Superior temporal gyrus (tissue), 1 donor: ENCODE measurements around the gene EVPL.
"Not testable (repeated sequence)": the region's sequence is repeated elsewhere in the genome, so short reads cannot be mapped to it uniquely, and the experiment has no call there.

Experiments
- DNase-seq: peaks from one replicate; pipeline ENCODE4 v3.0.0-alpha.2; 2016; ENCODE audit errors: extremely low spot score

The EVPL gene

DNA sequence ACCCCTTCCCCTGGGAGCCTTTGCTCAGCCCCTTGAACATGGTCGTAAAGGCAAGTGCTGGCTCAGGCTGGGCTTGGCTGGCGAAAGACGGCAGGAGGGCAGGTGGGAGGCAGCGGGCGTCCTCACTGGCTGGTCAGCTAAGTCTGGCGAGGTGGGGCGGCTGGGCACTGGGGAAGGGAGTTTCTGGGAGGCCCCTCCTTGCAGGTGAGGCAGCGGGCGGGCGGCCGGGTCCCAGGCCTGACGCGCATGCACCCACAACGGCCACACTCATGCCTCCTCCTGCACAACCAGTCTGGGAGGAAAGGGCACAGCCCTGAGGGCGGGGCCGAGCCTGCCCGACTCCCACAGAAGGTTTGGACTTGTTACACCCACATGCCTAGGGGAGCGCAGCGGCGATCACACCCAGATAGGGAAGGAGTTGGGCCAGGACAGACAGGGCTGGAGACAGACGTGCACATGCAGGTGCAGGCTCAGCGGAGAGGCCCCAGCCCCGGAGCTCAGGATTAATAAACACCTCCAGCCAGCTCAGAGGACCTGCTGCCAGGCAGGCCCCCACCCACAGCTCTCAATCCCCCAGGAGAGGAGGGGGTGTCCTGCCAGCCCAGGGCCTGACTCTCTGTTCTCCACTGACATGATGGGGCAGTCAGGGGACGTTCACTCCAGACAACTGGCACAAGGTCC is at the start of gene EVPL:
EVPL (minus strand) TSS at position 148 of the 681 bp plus-strand sequence; CDS start at position 40, 108 bp downstream.
- DNase-seq, result no peak

DNA sequence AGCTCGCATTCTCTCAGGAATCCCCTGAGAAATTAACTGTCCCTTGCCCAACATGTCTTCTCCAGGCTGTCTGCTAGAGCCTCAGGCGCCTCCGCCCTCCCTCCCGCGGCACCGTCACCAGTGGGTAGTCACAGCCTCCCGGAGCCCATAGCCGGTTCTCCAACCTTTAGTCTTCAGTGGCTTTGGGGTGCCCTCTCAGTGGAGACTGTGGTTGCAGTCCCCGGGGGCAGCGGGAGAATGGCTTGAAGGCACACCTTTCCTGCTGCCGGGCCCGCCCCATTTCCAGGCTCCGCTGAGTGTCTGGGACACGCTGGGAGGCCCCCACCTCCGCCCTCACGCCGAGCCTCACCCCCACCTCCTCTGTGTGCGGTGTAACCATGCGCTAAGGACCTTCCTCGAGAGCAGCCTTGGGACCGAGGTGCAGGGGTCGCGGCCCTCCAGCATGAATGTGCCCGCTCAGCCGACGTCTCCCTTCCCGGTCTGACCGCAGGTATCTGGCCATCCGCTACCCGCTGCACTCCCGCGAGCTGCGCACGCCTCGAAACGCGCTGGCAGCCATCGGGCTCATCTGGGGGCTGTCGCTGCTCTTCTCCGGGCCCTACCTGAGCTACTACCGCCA is 49.1 kb upstream of the EVPL start:
- DNase-seq, result no peak

DNA sequence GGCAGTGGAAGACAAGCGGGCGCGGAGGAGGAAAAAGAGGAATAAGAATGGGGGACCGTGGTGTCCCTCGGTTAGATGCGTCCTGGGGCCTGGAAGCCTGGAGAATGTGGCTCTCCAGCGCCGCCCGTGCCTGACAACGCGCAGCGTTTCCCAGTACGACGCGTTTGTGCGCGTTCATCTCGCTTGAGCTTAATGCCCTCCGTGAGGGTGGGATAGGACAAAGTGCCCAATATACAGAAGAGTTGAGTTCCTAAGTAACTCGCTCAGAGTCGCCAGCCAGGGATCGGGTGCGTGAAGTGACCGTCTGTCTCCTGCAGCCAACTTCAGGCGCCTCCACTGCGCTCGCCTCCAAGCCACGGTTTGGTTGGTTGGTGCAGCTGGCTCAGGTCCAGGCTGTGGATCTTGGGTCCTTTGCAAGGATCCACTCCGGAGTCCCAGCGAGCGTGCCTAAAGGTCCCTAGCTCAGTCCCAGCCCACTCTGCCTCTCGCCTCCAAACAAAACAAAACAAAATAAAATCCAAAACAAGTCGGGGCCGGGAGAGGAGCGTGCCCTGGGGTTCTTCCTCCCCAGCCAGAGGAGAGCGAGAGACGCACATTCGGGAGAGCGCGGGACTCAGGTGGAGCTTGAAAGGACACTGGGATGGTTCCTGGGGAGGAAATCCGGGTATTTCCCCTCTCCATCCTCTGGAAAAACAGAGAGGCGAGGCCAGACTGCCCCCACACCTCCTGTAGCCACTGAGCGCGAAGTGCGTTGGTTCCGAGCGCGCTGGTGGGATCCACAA is 48.4 kb upstream of the EVPL start:
- no peak for DNase-seq

DNA sequence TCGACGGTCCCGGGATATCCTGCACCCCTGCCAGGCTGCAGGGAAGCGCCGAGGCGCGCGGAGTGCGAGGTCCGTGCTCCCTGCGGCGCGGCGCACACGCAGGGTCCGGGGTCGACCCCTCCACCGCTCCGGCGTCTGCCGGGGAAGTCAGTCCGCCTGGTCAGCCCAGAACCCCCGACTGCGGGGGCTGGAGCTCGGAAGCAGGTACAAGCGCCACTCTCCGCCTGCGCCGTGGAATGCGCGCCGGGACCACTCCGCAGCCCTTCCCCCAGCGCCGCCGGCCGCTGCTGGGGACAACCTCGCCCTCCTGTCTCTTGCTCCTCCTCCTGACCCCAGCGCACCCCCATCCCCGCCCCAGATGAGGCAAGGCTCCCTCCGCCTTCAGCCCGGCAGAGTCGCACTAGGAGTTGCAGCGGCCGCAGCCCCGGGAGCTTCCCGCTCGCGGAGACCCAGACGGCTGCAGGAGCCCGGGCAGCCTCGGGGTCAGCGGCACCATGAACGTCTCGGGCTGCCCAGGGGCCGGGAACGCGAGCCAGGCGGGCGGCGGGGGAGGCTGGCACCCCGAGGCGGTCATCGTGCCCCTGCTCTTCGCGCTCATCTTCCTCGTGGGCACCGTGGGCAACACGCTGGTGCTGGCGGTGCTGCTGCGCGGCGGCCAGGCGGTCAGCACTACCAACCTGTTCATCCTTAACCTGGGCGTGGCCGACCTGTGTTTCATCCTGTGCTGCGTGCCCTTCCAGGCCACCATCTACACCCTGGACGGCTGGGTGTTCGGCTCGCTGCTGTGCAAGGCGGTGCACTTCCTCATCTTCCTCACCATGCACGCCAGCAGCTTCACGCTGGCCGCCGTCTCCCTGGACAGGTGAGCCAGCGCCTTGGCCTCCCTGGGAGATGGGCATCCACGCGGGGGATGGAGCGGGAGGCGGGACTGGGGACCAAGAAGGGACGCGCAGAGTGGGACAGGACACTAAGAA is 47.6 kb upstream of the EVPL start, which contains the start of gene GALR2:
GALR2 (plus strand) TSS at position 392 of the 974 bp plus-strand sequence; CDS start at position 495, 103 bp downstream.
- no peak for DNase-seq

DNA sequence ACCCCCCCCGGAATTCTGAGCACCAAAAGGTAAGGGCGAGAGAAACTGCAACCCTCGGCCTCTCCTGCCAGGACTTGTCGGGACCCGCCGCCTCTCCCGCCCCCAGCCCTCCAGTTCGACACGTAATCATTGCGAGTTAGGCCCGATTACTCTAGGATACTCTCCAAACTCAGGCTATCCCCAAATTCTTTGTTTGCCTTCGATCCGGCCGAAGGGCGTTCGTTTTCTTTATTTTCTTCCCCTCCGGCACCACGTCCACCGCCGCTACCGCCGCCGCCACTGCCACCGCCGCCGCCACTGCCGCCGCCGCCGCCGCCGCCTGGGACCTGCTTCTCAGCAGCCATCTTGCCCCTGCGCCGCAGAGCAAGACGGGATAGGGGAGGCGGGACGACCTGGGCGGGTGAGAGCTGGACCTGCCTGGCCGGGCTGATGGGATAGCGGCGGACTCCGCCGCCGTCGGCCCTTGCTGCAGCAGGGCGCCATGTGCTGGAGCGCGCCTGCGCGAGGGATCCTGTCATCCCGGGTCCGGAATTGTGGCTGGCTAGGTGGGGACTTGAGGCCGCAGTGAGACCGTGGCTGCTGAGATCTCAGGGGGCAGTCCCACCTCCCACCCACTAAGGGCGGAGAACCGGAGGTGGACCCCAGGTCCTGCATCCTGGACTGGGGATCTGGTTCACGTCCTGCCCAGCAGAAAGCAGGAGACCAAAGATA is 45.2 kb upstream of the EVPL start, which contains the start of gene SRP68:
SRP68 (minus strand) TSS at position 370 of the 711 bp plus-strand sequence; CDS start at position 344, 26 bp downstream.
- DNase-seq, result peak; percentile 94

DNA sequence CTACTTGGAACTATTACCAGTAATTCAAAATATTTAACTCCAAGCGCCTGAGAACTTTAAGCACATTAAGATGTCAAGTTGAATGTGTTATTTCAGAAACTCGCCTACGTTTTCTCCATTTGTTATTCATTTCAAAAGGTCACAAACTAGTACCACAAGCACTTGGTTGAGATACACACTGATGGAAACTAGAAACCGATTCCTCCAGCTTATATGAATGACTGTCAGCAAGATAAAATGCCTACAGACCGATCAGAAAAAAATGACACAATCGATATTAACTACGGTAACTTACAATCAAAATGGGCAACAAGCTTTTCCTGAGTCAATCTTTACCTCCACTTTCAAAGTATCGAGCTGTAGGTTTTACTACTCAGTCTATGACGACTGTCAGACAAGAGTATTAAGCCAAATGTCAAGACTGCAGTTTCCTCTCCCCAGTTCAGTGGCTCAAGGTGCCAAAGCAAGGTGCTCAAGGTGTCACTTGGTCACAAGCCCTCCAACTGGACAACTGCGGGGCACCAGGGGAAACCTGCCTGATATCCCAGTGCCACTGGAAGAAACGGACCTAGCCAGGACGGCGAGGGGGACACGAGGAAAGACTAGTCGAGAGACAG is 44.5 kb upstream of the EVPL start:
- peak; percentile 15 for DNase-seq

DNA sequence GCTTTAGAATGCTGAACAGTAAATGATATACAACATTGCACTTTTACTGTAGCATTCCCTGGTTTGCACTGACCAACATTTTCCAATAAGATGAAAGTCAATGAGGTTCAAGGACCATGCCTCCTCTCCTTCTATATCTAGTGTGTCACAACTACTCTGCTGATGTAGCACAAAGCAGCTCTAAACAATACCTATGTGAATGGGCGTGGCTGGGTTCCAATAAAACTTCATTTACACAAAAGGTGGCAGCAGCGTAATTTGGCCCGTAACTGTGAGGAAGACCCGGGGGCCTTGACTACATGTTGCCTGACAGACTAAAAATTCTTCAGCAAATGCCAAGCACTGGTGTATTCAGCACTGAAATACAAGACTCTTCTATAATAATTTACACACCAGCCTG is 38.7 kb upstream of the EVPL start:
- no peak for DNase-seq

DNA sequence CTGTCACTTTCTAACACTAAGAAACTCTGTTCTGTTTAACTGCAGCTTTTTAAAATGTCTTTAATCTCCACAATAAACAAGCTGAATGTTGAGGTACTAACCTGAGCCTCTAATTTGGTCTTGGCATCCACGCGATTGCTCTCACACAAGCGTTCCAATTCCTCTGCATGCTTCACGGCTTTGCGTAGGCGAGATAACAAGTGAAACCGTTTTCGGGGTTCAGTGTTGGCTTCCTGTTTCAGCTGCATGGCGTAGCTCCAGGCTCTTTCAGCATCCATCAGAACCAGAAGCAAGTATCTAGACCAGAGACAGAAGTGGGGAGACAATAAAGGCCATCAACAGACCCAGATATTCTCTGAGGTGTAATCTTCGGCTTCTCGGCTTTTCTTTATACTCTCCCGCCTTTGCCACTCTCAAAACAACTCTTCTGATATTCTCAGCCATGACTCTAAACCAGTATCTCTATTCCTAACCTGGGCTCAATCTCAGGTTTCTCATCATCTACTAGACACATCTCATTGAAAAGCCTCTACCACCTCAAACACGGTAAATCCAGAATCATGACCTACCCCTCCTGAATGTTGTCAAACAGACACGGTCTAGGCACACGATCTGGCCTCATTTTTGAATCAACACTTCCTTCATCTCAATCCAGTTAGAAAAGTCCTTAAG is 36.9 kb upstream of the EVPL start:
- peak; percentile 43 for DNase-seq

DNA sequence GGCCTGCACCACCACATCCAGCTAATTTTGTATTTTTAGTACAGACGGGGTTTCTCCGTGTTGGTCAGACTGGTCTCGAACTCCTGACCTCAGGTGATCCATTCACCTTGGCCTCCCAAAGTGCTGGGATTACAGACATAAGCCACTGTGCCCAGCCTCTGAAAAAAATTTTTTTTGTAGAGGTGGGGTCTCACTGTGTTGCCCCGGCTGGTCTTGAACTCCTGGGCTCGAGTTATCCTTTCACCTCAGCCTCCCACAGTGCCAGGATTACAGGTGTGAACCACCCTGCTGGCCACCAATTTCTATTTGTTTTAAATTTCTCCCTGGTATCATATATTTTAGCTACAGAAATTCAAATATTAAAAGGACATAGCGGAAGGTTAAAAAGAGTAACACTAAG is 31.2 kb upstream of the EVPL start:
- DNase-seq, result not testable (repeated sequence)

DNA sequence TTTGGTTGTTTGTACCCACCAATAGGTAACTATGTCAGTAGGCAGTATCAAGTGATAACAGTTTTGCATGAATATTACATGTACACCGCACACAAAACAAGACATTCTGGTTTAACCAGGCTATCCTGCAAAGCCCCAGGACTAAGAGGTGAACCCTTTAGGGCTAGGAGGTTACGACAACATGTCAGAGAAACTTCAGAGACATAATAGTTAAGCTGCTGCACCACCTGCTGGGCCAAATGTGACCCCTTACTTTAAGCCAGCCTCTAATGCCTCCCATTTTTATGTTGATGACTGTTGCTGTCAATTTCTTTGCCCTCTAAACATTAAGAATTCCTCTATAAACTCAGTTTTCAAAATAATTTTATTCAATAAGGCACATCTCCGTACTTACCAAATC is 29.8 kb upstream of the EVPL start:
- no peak for DNase-seq

DNA sequence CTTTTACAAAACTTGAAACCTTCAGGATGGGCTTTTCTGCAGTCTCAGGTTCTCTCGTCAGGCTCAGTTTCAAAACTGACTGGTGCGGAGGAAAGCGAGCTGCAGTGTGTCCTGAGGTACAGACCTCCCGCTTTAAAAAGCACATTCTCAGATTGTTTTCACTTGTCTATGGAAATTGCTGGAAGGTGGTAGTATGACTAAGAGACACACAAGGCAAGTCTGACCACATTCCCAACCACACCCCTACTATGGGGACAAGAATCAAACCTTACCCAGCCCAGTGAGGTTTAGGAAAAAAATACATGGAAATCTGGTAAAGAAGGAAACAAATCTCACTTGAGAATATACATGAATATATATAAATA is 27.0 kb upstream of the EVPL start:
- no peak for DNase-seq

DNA sequence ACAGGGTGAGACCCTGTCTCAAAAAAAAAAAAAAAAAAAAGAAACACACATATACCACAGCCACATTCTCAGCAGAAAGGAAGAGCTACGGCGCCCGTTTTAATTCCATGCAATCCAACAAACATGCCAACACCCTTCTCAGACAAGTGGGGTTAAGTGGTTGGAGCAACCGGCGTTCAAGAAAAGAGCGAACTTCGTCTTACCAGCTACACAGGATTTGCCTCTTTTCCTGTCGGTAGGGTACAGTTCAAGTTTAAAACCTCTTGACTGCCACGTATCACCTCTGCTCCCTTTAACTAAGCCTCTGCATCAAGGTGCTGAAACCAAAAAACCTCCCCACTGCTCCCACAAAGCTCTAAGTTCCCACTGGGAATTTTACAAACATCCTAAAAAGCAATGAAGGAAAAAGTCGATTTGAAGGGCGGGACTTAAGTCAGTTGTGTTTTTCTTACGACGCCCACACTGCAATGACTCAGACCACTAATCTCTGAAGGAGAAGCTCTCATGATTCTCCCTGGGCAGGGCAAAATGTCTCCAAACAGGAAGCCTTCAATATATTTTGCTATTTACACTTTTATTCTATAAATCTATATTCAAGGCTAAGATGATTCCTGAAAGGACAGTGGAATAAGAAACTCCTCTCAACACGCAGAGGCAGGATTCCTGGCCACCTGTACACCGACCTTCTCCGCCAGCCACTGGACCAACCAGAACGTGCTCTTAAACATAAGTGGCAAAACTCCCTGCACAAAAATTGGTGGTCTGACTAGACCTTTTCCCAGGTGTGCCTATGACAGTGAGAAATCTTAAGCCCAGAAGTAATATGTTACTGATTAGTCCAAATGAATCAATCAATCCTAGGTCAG is 26.4 kb upstream of the EVPL start:
- no peak for DNase-seq

DNA sequence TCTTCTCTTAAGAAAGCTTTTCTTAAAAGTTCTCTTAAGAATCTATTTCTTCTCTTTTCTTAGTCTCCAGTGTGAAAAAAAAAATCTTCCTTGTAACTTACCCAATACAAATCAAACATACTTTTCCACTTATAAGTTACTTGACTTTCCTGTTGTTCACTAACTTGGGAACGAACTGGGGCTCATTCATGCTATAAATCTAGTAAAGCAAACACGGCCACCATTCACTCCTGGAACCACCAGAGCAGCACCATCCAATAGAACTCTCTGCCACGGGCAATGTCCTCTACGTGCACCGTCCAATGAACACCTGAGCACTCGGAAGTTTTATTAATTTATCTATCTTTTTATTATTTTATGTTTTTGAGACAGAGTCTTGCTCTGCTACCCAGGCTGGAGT is 24.5 kb upstream of the EVPL start:
- no peak for DNase-seq

DNA sequence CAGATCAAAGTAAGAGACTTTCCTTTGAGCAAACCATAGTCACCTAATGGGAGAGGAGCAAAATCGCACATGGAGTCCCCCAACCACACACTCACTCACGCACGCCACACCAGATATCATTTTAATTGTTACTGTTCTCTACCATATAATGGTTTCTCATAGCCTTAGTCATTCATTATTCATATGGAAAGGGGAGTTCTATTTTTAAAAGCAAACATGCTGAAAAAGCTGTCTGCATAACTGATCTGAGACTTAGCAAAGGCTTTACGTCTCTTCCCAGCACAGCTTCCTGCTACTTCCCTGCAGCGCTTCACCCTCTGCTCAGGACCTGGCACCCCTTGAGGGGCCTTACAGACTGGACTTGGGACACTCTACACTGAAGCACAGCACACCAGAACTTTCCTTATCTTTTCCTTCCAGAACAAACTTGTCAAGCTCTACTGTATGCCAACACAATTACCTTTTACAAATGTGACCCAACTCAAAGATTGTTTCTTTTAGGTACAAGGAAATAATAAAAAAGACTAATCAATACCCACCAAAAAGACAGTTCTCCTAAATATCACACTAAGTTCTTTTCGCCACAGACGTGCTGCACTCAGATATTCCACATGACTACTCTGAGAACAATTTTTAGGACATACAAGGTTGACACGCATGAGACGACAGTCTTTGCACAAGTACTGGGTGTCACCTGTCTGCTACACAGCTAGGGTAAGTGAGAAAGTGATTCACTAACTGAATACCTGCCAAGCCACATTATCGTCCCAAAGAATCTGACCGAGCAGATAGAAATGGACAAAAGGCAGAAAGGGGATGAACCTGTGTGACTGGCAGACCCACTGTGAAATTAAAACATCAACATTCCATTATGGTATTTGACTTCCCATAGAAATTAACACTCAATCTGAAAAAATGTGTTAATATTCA is 23.7 kb upstream of the EVPL start:
- DNase-seq, result no peak

DNA sequence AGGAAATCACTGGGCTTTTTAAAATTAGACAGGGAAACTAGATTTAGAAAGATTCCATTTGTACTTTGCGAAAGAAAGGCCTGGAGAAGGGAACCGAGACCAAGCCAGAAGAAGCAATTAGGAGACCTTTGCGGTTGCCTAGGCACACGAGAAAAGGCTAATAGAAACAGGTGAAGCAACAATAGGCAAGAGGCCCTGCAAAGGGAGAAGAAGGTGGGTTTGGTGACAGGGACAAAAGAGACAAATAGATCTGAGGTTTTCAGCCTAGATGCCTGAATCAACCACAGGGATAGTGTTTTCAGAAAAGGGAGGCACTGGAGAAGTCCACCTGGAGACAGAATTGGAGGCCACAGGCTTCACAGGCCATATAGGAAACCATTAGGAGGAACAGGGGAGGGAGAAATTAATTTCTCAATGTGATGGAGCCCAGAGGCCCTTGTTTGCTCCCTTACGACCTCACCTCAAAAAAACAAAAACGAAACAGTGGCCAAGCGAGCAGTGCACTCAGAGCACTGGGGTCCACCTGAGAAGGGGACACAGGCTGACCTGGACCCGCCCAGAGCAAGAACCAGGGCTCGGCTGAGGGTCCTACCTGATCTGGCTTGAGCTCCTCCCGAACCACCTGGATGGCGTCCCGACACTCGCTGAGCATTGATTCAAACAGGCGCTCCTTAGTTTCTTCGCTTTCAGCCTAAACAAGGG is 22.9 kb upstream of the EVPL start:
- no peak for DNase-seq

DNA sequence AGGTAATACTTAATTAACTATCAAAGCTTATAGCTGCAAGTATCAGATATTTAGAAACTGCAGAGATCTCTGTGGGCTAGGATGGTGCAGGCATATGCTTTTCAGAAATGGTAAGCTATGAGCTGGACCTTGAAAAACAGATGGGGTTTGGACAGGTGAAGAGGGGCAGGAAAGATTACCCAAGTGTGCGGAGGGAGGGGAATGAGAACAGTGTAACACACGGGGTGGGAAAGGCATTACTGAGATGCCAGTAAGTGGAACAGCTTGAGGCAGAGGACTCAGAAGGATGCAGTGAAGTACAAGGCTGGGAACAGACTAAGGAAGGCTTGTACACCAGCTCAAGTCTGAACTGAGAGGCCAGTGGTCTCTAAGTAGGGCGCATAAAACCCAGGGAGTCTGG is 22.1 kb upstream of the EVPL start:
- DNase-seq, result no peak

DNA sequence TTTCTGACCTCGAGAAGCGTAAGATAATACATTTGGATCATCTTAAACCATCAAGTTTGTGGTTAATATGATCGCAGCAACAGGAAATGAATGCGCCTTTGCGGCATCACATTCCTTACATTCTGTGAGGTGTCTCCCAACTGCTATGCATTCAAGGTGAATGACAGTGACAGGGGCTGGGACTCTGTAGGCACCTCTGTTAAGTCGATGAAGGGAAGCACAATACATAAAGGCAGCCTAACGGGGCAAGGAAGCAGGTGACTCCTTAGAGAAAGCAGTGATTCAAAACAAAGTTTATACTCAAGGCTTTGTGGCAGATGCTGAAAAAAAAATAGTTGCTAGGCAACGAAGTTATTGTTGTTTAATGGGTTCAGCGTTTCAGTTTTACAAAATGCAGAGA is 21.6 kb upstream of the EVPL start:
- DNase-seq, result no peak
